HCT116 (cell line): ENCODE measurements around the gene RSPO1. TPM values are rescaled to one million over a fixed set of nuclear protein-coding genes. Genes with fewer than 3 reads are reported as not detected.

Source experiments
- ATAC-seq: fragments of 200-7000 bp; cut with Tn5 transposase; 2 replicates; pipeline ENCODE4 v1.9.1; 2020; ENCODE audit warnings: mild to moderate bottlenecking, moderate library complexity
- BruUV-seq: library from RNA; stranded (reverse); fragments of 400-500 nt; replicated peaks from 2 replicates; lab custom pipeline; 2021; lab: Mats Ljungman, UMichigan
- CTCF ChIA-PET: fragments of 300-600 bp; sonication (Branson Sonifier 250); formaldehyde crosslinking; loops from one replicate; lab custom pipeline; 2021; ENCODE audit warnings: antibody characterized with exemption; lab: Charles Lee
- POLR2A ChIA-PET: fragments of 300-600, 350-600 bp; sonication (Branson Sonifier 250); formaldehyde crosslinking; loops from one replicate; lab custom pipeline; 2021; ENCODE audit warnings: antibody characterized with exemption; lab: Charles Lee
- RAD21 ChIA-PET, 2 experiments: fragments of 300-600 bp; sonication (Branson Sonifier 250); formaldehyde crosslinking; loops; one replicate each; lab custom pipeline; 2023; ENCODE audit warnings: low total read pairs in 2 of 2; ENCODE audit not compliant: uncharacterized antibody in 2 of 2, unreplicated experiment in 2 of 2, low non-redundant PET in 1 of 2; lab: Charles Lee
- DNase-seq: peaks from one replicate; pipeline ENCODE4 v3.0.0-alpha.2; 2010; ENCODE audit warnings: low read depth, low spot score
- H2AFZ ChIP-seq: fragments of 200-600 bp; shearing (Covaris generic), sonication (generic); 2 replicates; pipeline ENCODE4 v1.6.1; 2017; ENCODE audit warnings: low read depth, mixed run types, mixed read lengths, antibody characterized with exemption, low read length; ENCODE audit not compliant: poor library complexity, severe bottlenecking
- H3K27ac ChIP-seq: 2 replicates; pipeline ENCODE4 v1.5.1; 2012; ENCODE audit warnings: low read depth, low read length
- H3K27me3 ChIP-seq: fragments of 200-600 bp; sonication (generic); 2 replicates; pipeline ENCODE4 v1.6.1; 2016; ENCODE audit warnings: mixed run types, low read length, mixed read lengths; ENCODE audit not compliant: insufficient read depth
- H3K36me3 ChIP-seq, 2 experiments: fragments of 200-500 bp in 1 of 2; fragments of 200-600 bp in 1 of 2; sonication (Bioruptor generic) in 1 of 2; sonication (generic) in 1 of 2; 2 replicates each; pipeline versions ENCODE4 v1.5.1 to v1.6.1; 2014 to 2016; ENCODE audit warnings: low read length in 2 of 2, inconsistent platforms in 1 of 2, mixed read lengths in 1 of 2, mixed run types in 1 of 2; ENCODE audit not compliant: insufficient read depth in 2 of 2, control insufficient read depth in 1 of 2
- H3K4me1 ChIP-seq, 2 experiments: fragments of 200-600 bp in 1 of 2; sonication (generic) in 1 of 2; 2 replicates each; pipeline versions ENCODE4 v1.5.1 to v1.6.1; 2012 to 2017; ENCODE audit warnings: low read length in 2 of 2, inconsistent platforms in 1 of 2, mild to moderate bottlenecking in 1 of 2, mixed read lengths in 1 of 2, mixed run types in 1 of 2, moderate library complexity in 1 of 2; ENCODE audit not compliant: insufficient read depth in 2 of 2, control insufficient read depth in 1 of 2
- H3K4me2 ChIP-seq: fragments of 200-600 bp; sonication (generic); 2 replicates; pipeline ENCODE4 v1.6.1; 2017; ENCODE audit warnings: mixed run types, low read length, mixed read lengths
- H3K4me3 ChIP-seq, 2 experiments: fragments of 200-600 bp in 1 of 2; sonication (generic) in 1 of 2; replicated peaks in 1 of 2; 2 replicates each; pipeline ENCODE4 v1.5.1; 2011 to 2016; ENCODE audit warnings: low read length in 2 of 2, control low read depth in 1 of 2, low read depth in 1 of 2, mild to moderate bottlenecking in 1 of 2, mixed read lengths in 1 of 2, mixed run types in 1 of 2
- H3K79me2 ChIP-seq: fragments of 200-600 bp; sonication (generic); 2 replicates; pipeline ENCODE4 v1.6.1; 2017; ENCODE audit warnings: mild to moderate bottlenecking, mixed run types, low read length, moderate library complexity, mixed read lengths; ENCODE audit not compliant: insufficient read depth
- H3K9ac ChIP-seq: fragments of 200-600 bp; sonication (generic); 2 replicates; pipeline ENCODE4 v1.6.1; 2016; ENCODE audit warnings: low read length, mixed read lengths
- H3K9me2 ChIP-seq: fragments of 200-600 bp; sonication (generic), shearing (Covaris generic); 2 replicates; pipeline ENCODE4 v1.6.1; 2017; ENCODE audit warnings: mixed run types, mild to moderate bottlenecking, moderate library complexity; ENCODE audit not compliant: insufficient read depth
- H3K9me3 ChIP-seq, 2 experiments: fragments of 200-500 bp in 1 of 2; fragments of 200-600 bp in 1 of 2; sonication (Bioruptor generic) in 1 of 2; sonication (generic) in 1 of 2; 2 replicates each; pipeline ENCODE4 v1.6.1; 2014 to 2017; ENCODE audit warnings: low read length in 2 of 2, mixed read lengths in 2 of 2, inconsistent platforms in 1 of 2, low read depth in 1 of 2, mild to moderate bottlenecking in 1 of 2, mixed run types in 1 of 2, moderate library complexity in 1 of 2; ENCODE audit not compliant: control insufficient read depth in 1 of 2, insufficient read depth in 1 of 2
- H4K20me1 ChIP-seq: fragments of 200-600 bp; sonication (generic), shearing (Covaris generic); 2 replicates; pipeline ENCODE4 v1.6.1; 2017; ENCODE audit warnings: mixed run types, mild to moderate bottlenecking, moderate library complexity; ENCODE audit not compliant: insufficient read depth
- CTCF ChIP-seq, 3 experiments: fragments of 200-600 bp in 1 of 3; sonication (generic) in 1 of 3; IDR thresholded peaks in 2 of 3; conservative IDR thresholded peaks in 1 of 3; 2 replicates each; pipeline ENCODE4 v1.5.1; 2012 to 2017; ENCODE audit warnings: low read depth in 2 of 3, low read length in 2 of 3, antibody characterized with exemption in 1 of 3, borderline replicate concordance in 1 of 3, control low read depth in 1 of 3, mild to moderate bottlenecking in 1 of 3, mixed read lengths in 1 of 3, mixed run types in 1 of 3, moderate library complexity in 1 of 3; ENCODE audit not compliant: insufficient read depth in 1 of 3
- EGR1 ChIP-seq: IDR thresholded peaks from 2 replicates; pipeline ENCODE4 v1.6.1; 2012; ENCODE audit warnings: low read depth
- EZH2 ChIP-seq: fragments of 200-600 bp; sonication (generic); IDR thresholded peaks from 2 replicates; pipeline ENCODE4 v1.6.1; 2017; ENCODE audit warnings: antibody characterized with exemption, mixed run types
- EZH2phosphoT487 ChIP-seq: fragments of 200-600 bp; IDR thresholded peaks from 2 replicates; pipeline ENCODE4 v1.6.1; 2018; ENCODE audit warnings: antibody characterized with exemption, borderline replicate concordance
- FOSL1 ChIP-seq: IDR thresholded peaks from 2 replicates; pipeline ENCODE4 v1.6.1; 2012; ENCODE audit warnings: low read depth
- MAX ChIP-seq: IDR thresholded peaks from 2 replicates; pipeline ENCODE4 v1.6.1; 2012
- POLR2A ChIP-seq: IDR thresholded peaks from 2 replicates; pipeline ENCODE4 v1.7.0; 2011; ENCODE audit warnings: borderline replicate concordance; ENCODE audit not compliant: insufficient read depth, insufficient read length; ENCODE audit errors: extremely low read depth
- SRF ChIP-seq: IDR thresholded peaks from 2 replicates; pipeline ENCODE4 v1.6.1; 2012; ENCODE audit warnings: low read depth
- TCF7L2 ChIP-seq: IDR thresholded peaks from 2 replicates; pipeline ENCODE4 v1.7.0; 2011; ENCODE audit warnings: borderline replicate concordance, inconsistent platforms; ENCODE audit not compliant: insufficient read depth, insufficient read length; ENCODE audit errors: extremely low read depth
- YY1 ChIP-seq: IDR thresholded peaks from 2 replicates; pipeline ENCODE4 v1.6.1; 2011; ENCODE audit warnings: low read length, low read depth, moderate library complexity, mild to moderate bottlenecking; ENCODE audit not compliant: insufficient replicate concordance; ENCODE audit errors: extremely low read depth
- ZBTB33 ChIP-seq: IDR thresholded peaks from 2 replicates; pipeline ENCODE4 v1.6.1; 2011; ENCODE audit warnings: mild to moderate bottlenecking, low read length, moderate library complexity; ENCODE audit not compliant: insufficient replicate concordance; ENCODE audit errors: extremely low read depth
- ZFX ChIP-seq: fragments of 450-650 bp; IDR thresholded peaks from 2 replicates; pipeline ENCODE4 v1.6.1; 2017
- ZNF274 ChIP-seq: fragments of 200-500 bp; sonication (Bioruptor generic); IDR thresholded peaks from 2 replicates; pipeline ENCODE4 v1.6.1; 2014; ENCODE audit warnings: mild to moderate bottlenecking, low read depth, low read length, inconsistent platforms
- intact Hi-C: fragments of 100-400 bp; cut with micrococcal nuclease; formaldehyde crosslinking; loops from 2 replicates; pipeline ENCODE4 v1.10.0; 2022
- total RNA-seq: library from RNA; stranded (reverse); gene quantifications from one replicate; pipeline ENCODE4 v1.2.1, GENCODE V29; 2021; ENCODE audit not compliant: unreplicated experiment

RSPO1 gene
- total RNA-seq, 1 experiment from 2014 or later, result 0.15 TPM

- DNase-seq (no peak), ATAC-seq (no peak)
- intact Hi-C loops, result no loop called here
- no peaks in the 10 kb centered on the region; a peak in 1 of 4 replicates for H3K4me1 ChIP-seq
- H3K36me3 ChIP-seq, result no peaks in the 10 kb centered on the region
- no peak overlapping the region for H3K4me3 ChIP-seq
- TF ChIP-seq EZH2, result no peak
- TF ChIP-seq POLR2A, result no peak
- no peak for TF ChIP-seq SRF
- no peak for TF ChIP-seq TCF7L2
- TF ChIP-seq ZBTB33, result no peak
- H3K27ac ChIP-seq, result no peak overlapping the region
- BruUV-seq, result no TSS peak
- H3K4me2 ChIP-seq, result no peak overlapping the region
- ChIA-PET POLR2A (no interaction called here), CTCF (no interaction called here), RAD21 (no interaction called here)
- H3K9ac ChIP-seq, result no peak overlapping the region
- H4K20me1 ChIP-seq, result no peaks in the 10 kb centered on the region
- peaks cover 32% of the 10 kb centered on the region for H3K27me3 ChIP-seq
- H2AFZ ChIP-seq, result no peak overlapping the region
- no peaks in the 10 kb centered on the region for H3K79me2 ChIP-seq
- H3K9me3 ChIP-seq, result no peaks in the 10 kb centered on the region
- no peaks in the 10 kb centered on the region for H3K9me2 ChIP-seq
Observed at GRCh38 chr1:37670133-37670532, 35.4 kb upstream of the RSPO1 start.

GRCh38 chr1:37667023-37667671 lies 32.5 kb upstream of the RSPO1 start:
- BruUV-seq, result no TSS peak
- Histone ChIP-seq H3K27me3 (peaks cover 24% of the 10 kb centered on the region), H3K27ac (no peak overlapping the region), H4K20me1 (no peaks in the 10 kb centered on the region), H3K9ac (no peak overlapping the region), H3K36me3 (no peaks in the 10 kb centered on the region), H3K4me3 (no peak overlapping the region), H3K4me2 (no peak overlapping the region), H3K4me1 (no peaks in the 10 kb centered on the region), H3K9me3 (no peaks in the 10 kb centered on the region), H3K79me2 (no peaks in the 10 kb centered on the region), H3K9me2 (no peaks in the 10 kb centered on the region), H2AFZ (no peak overlapping the region)
- ChIA-PET RAD21 (no interaction called here), CTCF (no interaction called here), POLR2A (no interaction called here)
- no peak for DNase-seq
- intact Hi-C loops, result no loop called here
- no peak for ATAC-seq
- TF ChIP-seq ZFX (no peak), YY1 (no peak), CTCF (IDR thresholded peaks at IDR 0.05 in 2 of 3, conservative IDR thresholded peaks at IDR 0.05 in 1 of 3; ENCODE audit: borderline replicate concordance in 1 of 3, insufficient read depth in 1 of 3, low read depth in 2 of 3, low read length in 2 of 3) (no peak), EGR1 (no peak), ZBTB33 (no peak), POLR2A (no peak), ZNF274 (no peak), EZH2phosphoT487 (no peak), MAX (no peak), FOSL1 (no peak)
